SU-DHL-6 (cell line): ENCODE results near the gene POLG.

Experiments used
- EZH2phosphoT487 ChIP-seq: fragments of 200-600 bp; sonication (generic), shearing (Covaris generic); conservative IDR thresholded peaks from 2 replicates; pipeline ENCODE4 v1.6.1; 2018; ENCODE audit warnings: mild to moderate bottlenecking, antibody characterized with exemption, low read length, moderate library complexity, mixed read lengths
- TF ChIP-seq, protein P1 (sequence below): fragments of 200-600 bp; sonication (generic); IDR thresholded peaks from one replicate; pipeline ENCODE4 v1.5.1; 2017; ENCODE audit warnings: antibody characterized with exemption, mild to moderate bottlenecking, low read length, moderate library complexity; ENCODE audit not compliant: insufficient read depth, poor library complexity, severe bottlenecking

GRCh38 chr15:89352476-89352875 lies 17.9 kb upstream of the POLG start:
- TF ChIP-seq, protein P1, sequence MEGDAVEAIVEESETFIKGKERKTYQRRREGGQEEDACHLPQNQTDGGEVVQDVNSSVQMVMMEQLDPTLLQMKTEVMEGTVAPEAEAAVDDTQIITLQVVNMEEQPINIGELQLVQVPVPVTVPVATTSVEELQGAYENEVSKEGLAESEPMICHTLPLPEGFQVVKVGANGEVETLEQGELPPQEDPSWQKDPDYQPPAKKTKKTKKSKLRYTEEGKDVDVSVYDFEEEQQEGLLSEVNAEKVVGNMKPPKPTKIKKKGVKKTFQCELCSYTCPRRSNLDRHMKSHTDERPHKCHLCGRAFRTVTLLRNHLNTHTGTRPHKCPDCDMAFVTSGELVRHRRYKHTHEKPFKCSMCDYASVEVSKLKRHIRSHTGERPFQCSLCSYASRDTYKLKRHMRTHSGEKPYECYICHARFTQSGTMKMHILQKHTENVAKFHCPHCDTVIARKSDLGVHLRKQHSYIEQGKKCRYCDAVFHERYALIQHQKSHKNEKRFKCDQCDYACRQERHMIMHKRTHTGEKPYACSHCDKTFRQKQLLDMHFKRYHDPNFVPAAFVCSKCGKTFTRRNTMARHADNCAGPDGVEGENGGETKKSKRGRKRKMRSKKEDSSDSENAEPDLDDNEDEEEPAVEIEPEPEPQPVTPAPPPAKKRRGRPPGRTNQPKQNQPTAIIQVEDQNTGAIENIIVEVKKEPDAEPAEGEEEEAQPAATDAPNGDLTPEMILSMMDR, result no peak
- TF ChIP-seq EZH2phosphoT487, result no peak
